MM.1S (cell line): Measurements from ENCODE around the gene SEPTIN6.

Source experiments
- EZH2 ChIP-seq: fragments of 300-600 bp; sonication (generic); optimal IDR thresholded peaks from 2 replicates; pipeline ENCODE3; 2017; ENCODE audit warnings: low read depth, mild to moderate bottlenecking, antibody characterized with exemption, low read length, mixed read lengths
- EZH2phosphoT487 ChIP-seq: fragments of 300-600 bp; sonication (generic); IDR thresholded peaks from 2 replicates; pipeline ENCODE4 v1.6.1; 2018; ENCODE audit warnings: antibody characterized with exemption, low read length

DNA sequence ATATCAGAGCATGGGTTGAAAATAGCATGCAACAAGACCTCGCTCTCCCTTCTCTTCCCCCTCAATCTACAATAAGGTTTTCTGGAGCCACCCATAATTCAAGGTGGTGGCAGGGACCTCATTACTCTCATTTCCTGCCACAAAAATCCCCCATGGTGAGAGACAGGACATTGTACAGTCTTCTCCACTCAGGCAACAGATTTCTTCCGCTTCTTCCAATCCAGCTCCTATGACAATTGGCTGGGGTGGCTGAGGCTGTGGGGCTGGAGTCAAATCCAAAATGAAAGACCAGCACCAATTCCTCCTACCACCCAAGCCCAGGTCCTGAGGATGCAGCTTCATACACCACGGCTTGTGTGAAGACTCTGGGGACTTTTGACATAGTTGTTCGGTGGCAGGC lies 46.5 kb downstream of the SEPTIN6 start:
- no peak for TF ChIP-seq EZH2
- no peak for TF ChIP-seq EZH2phosphoT487
